Hematopoietic multipotent progenitor cell treated with erythropoietin and hydrocortisone succinate and interleukin-3 and kit ligand, for 6 days (in vitro differentiated cells): ENCODE measurements around the gene CARS1.

Experiments used
- DNase-seq: peaks from one replicate; pipeline ENCODE4 v3.0.0-alpha.2; 2015

The CARS1 gene

DNA sequence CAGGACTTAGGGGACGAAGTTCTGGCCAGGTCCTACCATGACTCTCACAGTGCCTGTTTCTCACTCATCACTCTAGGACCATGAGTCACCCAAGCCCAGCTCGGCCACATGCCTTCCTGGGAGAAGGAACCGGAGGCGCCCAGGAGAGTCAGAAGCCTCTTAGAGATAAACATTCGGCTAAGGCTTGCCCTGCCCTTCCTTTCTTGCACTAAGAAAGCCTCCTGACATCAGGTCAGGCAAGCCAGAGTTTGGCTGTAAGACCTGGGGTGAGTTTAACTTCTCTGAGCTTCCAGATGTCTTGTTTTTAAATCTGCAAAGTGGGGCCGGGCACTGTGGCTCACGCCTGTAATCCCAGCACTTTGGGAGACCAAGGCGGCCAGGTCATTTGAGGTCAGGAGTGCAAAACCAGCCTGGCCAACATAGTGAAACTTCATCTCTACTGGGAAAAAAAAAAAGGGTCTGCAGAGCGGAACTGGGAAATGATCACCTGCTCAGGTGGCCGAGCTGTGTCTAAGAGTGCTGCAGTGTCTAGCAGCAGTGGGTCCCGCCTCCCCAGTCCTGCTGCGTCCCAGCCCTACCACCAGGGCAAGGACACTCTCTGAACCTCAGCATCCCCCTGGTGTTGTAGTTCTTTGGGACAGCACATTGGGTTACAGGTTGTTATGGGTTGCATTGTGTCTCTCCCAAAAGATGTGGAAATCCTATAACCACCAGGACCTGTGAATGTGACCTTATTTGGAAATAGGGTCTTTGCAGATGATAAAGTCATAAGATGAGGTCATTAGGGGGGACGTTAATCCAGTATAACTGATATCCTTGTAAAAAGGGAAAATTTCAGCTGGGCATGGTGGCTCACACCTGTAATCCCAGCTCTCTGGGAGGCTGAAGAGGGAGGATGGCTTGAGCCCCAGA lies 1.8 kb upstream of the CARS1 start:
- DNase-seq: peak; percentile 78

DNA sequence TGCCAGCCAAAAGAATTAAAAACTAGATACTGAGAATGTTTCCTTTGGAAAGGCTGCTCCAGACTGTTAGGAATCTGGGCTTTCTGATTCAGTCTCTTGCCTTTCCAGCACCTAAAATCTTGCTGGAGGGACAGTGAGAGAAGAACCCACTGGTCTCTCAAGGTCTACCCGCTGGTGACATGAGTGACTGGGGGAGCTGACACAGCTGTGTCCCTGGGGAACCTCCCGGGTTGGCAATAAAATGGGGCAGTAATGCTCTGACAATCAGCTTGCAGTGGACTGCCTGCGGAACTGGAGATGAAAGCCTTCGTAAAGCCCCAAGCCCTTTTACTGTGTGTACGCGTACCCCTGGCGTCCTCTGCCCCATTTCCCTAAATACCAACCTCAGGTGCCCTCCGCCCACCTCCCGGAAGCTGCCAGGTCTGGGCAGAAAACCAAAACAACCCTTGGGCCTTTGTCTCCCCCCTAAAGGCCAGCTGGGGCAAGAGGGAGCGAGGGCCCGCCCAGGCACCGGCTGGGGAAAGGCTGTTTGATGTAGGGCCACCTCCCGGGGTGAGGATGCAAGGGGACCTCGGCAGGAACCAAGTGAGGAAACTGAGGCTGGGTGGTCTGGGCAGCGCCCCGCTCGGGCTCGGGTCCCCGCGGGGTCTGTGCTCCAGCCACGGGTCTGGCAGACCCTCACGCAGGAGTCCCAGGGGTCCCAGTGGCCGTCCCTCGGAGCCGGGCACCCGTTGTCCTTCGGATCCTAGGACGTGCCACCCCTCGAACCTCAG lies 741 bp downstream of the CARS1 start:
- DNase-seq: peak; percentile 36

DNA sequence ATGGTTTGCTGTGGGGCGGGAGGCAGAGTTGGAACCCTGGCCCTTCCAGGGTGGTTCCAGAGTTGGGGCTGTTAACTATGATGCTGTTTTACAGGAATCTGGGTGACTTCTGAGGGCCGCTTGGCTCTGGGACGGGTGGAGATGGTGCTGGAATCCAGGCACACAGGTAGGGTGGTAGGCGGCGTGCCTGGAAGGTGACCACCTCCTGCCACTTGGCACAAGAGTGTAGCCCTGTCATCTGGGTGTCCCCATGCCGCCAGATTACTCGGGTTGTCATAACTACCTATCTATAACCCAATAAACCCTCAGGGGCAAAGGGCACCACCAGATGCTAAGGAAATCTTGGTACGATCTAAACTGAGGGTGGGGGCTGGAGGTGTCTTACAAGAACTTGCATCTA lies 1.3 kb downstream of the CARS1 start:
- DNase-seq: no peak

DNA sequence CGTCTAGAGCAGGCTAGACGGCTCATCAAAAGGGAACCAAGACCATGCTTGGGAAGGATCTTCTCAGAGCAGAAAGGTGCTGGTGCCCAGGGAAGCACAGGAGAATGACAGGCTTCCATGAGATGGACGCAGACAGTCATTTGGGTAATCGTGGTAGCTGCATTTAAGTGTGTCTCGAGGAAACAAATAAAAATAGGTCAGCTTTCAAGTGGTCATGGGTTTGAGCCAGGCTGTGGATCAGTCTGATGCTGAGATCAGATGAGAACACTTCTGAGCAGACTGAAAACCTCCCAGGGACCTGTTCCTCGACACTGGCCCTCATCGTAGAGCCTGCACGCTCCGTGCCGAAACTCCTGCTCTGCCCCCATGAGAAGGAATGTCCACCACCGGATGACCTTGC lies 4.7 kb downstream of the CARS1 start:
- no peak for DNase-seq

DNA sequence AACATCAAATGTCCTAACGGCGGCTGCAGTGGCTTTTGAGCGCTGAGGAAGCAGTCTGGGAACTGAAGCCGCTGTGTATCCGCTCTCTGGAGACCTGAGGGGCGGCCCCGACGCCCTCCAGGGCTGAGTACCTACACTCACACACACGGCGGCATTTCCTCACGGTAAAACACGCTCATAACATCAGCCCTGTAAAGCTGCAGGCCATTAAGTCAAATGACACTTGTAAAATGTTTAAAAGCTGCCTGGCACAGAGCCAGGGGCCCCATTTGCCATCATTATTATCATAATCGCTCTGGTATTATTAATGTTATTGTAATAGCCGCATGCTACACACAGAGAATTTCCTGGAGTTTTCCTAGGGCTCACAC lies 5.1 kb downstream of the CARS1 start:
- DNase-seq: no peak

DNA sequence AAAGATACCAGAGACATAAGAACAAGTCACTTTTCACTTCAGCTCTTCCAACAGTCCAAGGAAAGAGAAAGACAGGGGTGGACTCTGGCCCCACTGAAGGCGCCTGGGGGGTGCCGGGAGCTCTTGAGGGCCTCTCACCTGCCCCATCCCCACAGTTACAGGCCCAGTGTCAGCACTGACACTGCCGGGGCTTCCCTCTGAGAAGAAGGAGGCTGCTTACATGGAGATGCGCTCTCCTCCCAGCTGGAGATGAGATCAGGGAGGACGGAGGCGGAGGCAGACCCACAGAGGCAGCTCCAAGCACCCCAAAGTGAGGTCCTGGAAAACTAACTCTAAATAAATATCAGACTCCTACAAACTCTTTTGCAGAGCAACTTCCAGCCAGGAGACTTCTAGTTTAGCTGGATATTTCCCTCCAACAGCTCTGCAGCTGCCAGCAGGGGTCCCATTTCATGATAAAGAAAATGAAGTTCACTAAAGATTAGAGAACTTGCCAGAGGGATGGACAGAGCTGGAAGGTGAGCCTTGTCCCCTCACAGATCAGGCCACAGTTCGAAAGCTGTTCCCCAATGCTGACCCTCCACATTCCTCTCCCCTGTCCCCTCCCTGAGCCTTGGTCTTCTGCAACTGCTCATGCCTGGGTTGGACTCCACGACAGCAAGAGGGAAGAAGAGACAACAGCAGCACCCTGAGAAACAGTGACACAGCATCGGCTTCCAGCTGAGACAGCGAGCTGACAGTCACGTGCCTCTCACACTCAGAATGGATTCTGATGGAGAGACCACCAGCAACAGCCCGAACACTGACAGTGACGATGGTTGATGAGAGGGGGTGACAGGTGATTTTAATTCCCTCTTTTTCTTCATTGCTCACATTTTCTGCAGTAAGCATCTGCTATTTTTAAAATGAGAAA lies 5.8 kb downstream of the CARS1 start:
- no peak for DNase-seq

DNA sequence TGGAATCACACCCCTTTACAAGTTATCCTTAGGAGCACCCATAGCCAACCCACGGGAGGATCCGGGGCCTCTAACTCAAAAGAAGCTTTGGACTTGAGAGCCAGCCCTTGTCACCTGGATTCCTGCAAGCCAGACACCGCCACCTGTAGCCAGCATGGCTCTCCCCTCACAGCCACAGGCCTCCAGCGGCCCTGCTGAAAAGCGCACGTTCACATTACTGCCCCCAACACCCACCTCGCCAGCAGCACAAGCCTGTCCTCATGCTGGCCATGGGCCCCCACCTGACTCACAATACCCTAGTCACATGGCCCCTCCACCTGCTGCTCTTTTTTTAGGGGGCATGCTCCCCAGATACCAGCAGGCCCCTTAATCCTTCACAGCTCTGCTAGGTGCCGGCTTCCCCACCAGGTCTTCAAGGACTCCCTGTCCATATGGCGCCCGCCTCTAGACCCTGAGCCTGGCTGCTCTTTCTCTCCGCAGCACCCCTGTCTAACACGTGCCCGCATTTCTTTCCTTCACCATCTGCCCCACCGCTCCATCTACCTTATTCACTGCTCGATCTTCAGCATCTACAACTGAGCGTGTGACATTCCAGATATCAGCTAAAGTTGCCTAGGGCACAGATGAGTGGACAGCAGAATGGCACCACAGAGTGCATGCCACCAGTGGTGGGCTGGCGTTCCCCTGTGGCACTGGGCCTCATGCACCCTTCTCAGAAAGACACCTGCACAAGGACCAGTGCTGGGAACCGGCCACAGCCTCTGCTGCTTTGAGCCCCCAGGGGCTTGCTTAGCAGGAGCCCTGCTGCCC lies 6.6 kb downstream of the CARS1 start:
- DNase-seq: no peak

DNA sequence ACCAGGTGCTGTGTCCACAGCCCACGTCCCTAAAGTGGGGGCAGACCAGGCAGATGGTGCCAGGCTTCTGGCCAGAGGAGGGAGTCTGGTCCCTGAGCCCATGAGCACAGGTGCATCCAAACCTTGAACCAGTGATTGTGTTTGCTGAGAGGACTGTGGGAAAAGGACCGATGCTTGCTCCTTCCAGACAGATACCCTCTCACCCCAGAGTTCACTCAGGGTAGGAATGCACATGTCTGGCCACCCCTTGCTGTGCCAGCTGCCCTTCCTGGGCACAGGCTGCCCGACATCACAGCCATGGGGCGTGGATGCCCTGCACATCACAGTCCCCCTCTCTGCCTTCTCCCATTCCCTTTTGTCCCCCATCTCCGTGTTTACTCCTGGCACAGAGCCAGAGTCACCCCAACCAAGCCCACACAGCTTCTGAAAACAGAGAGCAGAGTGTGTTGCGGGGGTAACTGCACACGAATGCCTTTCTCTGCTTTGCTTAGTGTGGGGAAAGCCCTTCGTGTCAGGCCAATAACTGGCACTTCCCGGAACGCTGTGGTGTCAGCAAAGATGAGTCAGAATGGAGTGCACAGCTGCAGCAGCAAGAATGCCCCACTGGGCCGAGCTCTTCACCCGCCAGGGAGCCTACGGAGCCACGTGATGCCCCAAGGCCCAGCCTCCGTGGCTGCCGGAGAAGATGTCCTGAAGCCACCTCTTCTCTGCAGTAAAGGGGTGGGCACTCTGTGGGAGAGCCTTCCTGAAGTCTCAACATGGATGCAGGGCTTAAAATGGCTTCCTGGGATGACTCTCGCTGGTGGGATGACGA lies 7.6 kb downstream of the CARS1 start:
- no peak for DNase-seq

DNA sequence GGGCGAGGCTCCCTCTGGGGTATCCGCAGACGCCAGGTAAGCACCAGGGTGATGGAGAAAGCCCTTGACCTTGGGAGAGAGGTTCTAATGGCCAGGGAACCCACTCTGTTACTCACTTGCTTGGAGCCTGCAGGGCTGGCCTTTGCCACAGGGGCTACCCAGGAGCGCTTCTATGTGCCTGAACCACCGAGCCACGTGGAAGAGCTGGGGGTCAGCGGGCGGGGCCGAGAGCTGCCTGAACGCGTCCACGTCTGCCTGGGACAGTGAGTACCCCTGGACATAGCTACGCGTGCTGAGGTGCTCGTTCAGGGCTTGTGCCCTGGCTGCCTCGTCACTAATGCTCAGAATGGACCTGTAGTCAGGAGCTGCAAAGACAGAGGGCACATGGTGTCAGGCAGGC lies 9.6 kb downstream of the CARS1 start:
- DNase-seq: no peak

DNA sequence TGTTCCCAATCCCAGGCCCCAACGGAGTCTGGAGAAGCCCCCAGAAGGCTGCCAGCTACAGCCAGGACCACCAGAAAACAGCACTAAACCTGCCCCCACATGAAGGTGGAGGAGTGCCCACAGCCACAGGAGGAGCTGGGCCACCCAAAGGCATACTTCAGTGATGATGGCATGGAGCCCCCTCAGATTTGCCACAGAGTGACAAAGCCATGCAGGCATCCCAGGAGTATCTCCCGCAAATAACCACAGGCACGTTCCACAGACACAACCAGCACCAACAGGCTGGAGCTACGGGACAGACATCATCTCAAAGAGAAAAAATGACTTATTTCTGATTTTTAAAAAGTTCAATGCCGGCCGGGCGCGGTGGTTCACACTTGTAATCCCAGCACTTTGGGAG lies 10.6 kb downstream of the CARS1 start:
- DNase-seq: no peak

DNA sequence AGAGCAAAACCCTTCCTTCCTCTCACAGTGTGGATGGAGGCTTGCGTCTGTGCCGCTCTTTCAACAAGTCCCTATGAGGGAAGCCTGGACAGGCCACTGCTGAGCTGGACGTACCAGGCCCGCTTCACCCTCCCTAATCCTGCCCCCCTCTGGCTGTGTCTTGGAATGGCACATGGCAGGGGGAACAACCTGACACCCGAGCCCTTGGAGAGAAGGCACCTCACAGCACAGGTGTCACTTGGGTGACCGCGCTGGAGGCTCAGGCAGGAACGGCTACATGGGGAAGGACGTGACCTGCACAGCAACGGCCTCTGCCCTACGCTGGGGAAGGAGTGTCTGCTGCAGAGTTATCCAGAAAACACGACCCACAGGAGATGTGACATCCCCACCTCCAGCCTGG lies 11.0 kb downstream of the CARS1 start:
- DNase-seq: no peak

DNA sequence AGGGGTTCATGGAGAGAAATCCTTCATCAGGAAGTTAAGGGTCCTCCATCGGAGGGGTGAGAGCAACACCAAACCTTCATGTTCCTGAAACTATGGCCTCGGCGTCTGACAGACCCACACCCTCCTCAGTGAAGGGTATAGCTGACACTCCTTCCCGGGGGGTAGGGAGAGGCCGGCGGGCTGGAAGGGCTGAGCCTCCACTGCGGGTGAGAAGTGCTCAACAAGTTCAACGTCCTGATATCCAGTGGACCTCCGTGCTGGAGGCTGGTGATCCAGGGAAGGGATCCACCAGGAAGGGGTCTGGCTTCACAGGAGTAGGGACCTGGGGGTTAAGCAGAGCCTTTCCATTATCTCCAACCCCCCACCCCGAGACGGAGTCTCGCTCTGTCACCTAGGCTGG lies 12.3 kb downstream of the CARS1 start:
- no peak for DNase-seq

DNA sequence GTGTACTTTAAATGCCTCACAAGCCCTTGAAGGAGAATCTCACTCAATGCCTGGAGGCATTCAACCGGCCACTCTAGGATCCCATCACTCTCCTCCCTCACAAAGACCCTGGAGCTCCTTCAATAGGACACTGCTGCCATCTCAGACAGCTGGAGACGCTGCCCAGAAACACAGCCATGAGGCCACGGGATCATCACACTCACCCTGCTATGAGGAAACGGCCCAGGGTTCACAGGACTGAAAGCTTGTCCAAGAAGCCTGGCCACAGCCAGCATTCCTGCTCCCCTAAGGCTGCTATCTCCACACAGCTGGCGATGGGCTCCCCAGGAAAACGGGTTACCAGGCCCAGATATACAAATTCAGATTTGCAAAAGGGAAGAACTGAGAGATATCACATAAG lies 13.2 kb downstream of the CARS1 start:
- no peak for DNase-seq

DNA sequence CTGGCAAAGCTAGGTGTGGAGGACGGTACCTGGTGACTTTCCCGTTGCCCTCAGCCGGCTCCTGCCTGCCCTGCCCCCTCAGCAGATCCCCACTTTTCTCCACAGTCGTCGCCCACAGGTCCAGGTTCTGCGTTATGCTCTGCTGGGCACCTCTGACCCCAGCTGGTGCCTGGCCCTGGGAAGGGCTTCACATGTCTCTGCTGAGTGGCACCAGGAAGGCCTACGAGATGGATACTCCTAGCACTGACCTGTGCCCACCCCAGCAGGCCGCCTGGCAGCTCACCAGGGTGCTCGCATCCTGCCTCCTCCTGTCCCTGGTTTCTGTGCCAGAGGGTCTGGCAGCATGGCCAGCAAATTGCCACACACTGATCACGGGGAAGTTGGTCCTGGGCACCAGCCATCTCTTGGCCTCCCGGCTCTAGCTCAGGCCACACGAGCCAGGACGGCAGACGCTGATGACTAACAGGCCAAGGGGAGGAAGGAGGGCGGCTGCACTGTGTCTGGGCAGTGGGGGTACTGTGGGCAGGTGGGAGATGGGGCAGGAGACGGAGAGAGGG lies 13.8 kb downstream of the CARS1 start:
- DNase-seq: no peak

DNA sequence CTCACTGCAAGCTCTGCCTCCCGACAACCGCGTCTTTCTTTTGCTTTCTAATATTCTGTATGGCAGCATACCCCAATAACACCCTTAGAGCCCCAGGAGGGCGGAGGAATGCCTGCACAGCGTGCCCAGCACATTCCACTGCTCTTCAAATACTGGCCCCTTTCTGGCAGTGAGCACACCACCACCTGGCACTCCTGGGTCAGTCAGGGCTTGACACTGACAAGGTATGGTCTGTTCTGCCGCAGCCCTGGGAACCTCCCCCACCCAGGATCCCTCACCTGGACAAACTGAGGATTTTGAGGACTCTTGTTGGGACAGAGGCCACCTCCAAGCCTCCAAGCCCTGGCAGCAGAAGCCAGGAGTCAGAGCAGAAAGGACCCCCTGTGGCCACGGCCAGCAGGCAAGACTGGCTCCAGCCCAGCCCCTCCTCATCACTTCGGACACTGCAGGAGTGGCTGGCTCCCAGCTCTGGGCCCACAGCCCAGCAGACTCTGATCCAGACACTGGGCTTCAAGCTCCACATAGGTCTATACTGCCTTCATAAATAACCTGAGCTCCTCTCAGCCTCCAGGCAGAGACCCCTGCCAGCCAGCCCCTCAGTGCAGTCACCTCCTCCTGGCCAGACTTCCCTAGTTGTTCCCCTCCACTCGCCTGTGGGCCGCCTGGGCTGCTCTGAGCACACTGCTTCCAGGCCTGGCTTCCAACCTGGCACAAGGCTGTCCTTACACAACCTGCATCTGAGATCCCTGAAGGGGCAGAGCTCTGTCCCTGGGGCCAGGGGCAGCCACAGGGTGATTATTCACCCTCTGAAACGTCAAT lies 14.5 kb downstream of the CARS1 start:
- DNase-seq: no peak

DNA sequence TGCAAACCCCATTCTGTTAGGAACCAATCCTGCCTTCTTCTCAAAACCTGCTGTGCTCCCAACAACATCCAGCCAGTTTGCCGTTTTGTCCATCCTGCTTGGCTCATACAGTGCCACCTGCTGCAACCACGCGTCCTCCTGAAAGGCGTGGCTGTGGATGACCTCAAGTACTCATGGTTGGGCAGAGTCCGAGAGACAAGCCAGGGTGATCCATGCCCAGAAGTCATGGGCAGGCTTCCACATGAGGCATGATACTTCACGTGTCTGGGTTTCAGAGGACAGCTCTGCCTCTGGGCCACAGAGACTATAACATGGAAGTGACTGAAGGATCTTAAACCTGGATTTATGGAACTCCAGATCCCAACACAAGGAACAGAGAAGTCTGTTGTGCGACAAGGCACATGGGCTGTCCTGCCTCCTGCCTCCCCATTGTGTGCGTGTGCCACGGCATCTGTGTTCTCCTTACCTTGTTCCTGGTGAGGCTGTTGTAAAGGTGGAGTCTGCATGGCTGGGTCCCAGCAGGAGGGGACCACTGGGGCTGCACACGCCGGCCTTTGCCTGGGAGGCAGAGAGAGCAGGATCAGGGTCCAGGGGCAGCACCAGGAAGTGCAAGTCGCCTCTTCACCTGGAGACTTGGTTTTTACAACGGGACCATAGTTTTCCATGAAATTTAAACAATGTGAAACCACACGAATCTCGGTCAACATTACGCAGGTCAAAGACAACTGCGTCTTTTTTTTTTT lies 15.4 kb downstream of the CARS1 start:
- no peak for DNase-seq

DNA sequence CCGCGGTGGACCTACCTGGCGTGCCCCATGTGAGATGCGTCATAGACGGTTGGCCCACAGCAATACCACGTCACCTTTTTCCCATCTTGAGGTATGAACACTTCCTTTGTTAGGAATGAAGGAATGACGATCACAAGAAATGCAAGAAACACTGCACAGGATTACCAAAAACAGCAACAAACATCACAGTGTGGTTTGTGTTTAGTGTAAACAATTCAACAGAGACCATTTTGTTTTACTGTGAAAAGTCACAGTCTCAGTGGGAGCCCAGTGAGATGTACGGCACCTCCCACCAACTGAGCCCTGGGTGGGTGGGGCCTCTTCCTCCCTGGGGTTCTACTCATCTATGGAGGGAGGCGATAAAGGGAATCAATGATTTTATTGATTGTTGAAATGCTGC lies 16.3 kb downstream of the CARS1 start:
- DNase-seq: no peak

DNA sequence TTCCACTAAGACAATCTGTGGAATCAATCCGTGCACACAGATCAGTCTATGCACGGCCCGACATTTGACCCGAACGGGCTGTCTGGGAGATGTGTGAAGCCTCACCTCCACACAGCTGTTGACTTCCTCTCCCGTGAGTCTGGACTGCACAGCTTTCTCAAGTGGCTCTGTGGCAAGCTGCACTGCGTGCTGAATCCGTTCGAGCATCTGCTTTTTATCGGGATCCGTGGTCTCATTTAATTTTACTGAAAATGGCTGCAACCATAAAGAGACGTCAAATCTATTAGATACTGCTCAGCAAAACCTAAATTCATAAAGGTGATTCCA lies 19.3 kb downstream of the CARS1 start:
- DNase-seq: no peak
